Non-pigmented ciliary epithelial cell (primary cell): ENCODE results near the gene RIPPLY2.

Experiments used
- DNase-seq: peaks from one replicate; pipeline ENCODE4 v3.0.0-alpha.2; 2010; ENCODE audit warnings: low read depth

RIPPLY2 gene

GRCh38 chr6:83905648-83906047, 52.5 kb downstream of the RIPPLY2 start:
- no peak for DNase-seq
